Measurements from ENCODE around the gene POLD1.
"Not testable (repeated sequence)": the region's sequence is repeated elsewhere in the genome, so short reads cannot be mapped to it uniquely, and the experiment has no call there.

POLD1 gene

GRCh38 chr19:50365434-50366306, 18.5 kb upstream of the POLD1 start, which contains the start of gene NAPSA:
NAPSA (minus strand) TSS chr19:50365639; CDS start chr19:50365621, 18 bp downstream.
- no peak for DNase-seq

DNA sequence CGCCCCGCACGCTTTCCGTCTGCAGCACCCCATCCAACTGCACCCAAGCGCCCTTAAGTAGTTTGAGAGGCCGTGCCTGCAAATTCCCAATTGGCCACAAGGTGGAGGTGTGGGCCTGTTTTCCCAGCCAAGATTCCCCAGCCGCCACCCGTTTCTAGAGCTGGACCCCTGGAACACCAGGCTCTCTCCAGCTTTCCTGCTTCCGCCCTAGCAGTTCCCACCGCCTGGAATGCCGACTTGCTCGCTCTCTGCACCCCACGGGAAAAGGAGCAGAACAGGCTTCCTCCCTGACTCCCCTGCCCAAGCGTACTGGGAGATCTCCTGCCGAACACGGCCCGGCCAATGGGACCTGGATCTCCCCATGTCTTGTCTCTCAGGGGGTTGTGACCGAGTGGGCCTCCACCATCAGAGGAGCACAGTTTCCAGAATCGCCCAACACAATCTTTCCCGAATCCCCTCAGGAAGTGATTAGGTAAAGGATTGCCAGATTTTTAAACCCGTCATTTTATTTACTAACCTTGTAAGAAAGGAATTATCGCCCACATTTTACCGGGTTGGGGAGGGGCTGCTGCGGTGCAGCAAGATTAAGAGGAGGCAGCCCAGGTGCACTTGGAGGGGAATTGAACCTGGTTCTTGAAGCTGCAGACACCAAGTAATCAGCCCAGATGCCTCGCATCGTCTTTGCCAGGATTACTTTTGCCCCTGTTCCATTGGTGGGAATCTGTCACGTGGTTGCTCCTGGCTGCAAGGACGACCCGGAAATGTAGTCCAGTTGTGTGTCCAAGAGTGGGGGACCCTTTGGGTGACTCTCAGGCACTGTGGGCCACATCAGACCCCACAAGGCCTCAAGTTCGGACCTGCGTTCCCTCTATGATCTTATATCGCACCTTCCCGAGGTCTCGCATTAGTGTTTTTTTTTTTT, 15.2 kb upstream of the POLD1 start:
- peak; percentile 85 for DNase-seq

- DNase-seq: no peak
These were observed 12.2 kb upstream of the POLD1 start for GRCh38 chr19:50371914-50372475.

GRCh38 chr19:50376166-50377050, 7.7 kb upstream of the POLD1 start, which contains the start of gene NR1H2:
NR1H2 (plus strand) TSS chr19:50376457; CDS start chr19:50377606, 1,149 bp downstream.
- DNase-seq: peak; percentile 97

GRCh38 chr19:50377051-50377461, 7.1 kb upstream of the POLD1 start:
- DNase-seq: peak; percentile 75

DNA sequence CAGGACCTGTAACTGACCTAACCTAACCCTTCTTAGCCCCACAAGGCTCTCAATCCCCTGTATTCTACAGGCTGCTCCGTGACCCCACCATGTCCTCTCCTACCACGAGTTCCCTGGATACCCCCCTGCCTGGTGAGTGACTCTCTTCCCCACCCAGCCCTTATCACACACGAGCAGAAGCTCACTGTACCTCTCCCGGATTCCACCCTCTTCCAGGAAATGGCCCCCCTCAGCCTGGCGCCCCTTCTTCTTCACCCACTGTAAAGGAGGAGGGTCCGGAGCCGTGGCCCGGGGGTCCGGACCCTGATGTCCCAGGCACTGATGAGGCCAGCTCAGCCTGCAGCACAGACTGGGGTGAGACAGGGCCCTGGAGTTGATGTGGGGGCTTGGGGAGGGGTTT, 6.6 kb upstream of the POLD1 start:
- no peak for DNase-seq

DNA sequence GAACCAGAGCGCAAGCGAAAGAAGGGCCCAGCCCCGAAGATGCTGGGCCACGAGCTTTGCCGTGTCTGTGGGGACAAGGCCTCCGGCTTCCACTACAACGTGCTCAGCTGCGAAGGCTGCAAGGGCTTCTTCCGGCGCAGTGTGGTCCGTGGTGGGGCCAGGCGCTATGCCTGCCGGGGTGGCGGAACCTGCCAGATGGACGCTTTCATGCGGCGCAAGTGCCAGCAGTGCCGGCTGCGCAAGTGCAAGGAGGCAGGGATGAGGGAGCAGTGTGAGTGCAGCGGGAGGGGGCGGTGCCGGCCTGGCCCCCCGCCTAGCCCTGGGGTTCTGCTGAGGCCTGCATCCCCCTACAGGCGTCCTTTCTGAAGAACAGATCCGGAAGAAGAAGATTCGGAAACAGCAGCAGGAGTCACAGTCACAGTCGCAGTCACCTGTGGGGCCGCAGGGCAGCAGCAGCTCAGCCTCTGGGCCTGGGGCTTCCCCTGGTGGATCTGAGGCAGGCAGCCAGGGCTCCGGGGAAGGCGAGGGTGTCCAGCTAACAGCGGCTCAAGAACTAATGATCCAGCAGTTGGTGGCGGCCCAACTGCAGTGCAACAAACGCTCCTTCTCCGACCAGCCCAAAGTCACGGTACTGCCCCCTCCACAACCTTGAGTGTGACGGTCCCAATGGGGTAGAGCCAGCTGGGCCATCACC, 5.8 kb upstream of the POLD1 start:
- no peak for DNase-seq

GRCh38 chr19:50378863-50379236, 5.3 kb upstream of the POLD1 start:
- no peak for DNase-seq

GRCh38 chr19:50379602-50380001, 4.5 kb upstream of the POLD1 start:
- DNase-seq: no peak

DNA sequence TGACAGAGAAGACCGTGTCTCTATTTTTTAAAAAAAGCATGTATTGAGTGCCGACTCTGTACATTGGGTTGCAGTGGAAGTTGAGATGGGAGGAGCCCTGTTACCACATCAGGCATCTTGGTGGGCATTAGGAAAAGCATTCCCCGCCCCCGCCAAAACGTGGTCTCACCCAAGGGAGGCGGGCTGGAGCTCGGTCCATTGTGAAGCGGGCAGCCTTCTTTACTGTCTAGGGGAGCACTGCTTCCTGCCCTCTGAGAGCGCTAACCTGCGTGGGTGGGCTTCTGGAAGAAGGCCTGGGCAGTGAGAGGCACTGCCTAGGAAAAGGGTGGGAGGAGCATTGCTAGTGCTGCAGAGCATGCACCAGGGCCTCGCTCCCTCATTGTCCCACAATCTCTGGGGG, 4.0 kb upstream of the POLD1 start:
- no peak for DNase-seq

- DNase-seq: no peak
These were observed 3.4 kb upstream of the POLD1 start for GRCh38 chr19:50380751-50381151.

DNA sequence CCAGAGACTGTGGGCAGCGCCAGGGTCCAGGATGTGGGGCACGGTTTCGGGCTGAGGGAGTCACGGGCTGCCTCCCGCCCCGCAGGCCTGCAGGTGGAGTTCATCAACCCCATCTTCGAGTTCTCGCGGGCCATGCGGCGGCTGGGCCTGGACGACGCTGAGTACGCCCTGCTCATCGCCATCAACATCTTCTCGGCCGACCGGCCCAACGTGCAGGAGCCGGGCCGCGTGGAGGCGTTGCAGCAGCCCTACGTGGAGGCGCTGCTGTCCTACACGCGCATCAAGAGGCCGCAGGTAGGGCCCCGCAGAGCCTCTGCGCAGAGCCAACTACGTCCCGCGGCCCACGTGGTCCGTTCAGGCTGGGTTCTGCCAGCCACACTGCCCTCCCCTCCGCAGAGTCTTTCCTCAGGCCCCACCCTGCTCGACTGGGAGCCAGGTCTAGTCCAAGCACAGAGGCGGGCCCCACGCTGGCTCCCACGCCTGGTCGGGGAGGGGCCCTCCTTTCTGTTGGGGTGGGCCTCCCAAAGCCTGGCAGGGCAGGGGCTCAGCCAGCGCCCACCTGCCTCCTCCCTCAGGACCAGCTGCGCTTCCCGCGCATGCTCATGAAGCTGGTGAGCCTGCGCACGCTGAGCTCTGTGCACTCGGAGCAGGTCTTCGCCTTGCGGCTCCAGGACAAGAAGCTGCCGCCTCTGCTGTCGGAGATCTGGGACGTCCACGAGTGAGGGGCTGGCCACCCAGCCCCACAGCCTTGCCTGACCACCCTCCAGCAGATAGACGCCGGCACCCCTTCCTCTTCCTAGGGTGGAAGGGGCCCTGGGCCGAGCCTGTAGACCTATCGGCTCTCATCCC, 2.0 kb upstream of the POLD1 start:
- DNase-seq: no peak

DNA sequence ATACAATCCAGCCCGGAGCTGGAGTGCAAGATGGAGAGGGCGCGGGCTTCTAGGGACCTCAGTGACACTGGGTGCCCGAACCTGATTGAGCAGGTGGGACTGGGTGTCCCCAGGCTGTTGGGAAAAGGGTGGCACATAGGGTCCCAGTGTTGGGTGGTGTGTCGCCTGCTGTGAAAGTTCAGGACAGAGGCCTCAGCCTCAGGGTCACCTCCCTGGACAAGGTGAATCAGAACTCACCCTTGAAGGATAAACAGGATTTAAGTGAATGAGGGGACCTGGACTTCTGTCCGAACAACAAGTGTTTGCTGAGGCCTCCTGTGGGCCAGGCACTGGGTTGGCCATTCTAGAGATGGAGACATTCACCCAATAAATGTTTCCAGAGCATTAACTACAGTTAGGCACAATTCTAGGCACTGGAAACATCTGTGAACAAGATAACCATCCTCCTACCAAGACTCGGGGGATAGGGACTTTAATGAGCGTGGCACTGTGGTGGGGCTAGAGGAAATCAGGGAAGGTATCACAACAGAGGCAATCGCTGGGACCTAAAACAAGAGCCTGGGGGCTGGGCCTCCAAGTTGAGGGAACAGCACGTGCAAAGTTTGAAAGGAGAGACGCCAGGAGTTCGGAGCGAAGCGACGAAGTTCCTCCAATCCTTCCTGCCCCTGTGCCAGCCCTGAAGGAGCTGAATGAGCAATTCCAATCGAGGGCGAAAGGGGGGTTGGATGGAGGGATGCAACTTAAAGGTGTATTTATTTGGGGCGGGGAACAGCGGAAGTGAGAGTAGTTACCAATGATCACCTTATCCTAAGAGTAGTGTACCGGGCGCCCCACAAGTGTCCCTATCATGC, 921 bp upstream of the POLD1 start:
- DNase-seq: no peak

DNA sequence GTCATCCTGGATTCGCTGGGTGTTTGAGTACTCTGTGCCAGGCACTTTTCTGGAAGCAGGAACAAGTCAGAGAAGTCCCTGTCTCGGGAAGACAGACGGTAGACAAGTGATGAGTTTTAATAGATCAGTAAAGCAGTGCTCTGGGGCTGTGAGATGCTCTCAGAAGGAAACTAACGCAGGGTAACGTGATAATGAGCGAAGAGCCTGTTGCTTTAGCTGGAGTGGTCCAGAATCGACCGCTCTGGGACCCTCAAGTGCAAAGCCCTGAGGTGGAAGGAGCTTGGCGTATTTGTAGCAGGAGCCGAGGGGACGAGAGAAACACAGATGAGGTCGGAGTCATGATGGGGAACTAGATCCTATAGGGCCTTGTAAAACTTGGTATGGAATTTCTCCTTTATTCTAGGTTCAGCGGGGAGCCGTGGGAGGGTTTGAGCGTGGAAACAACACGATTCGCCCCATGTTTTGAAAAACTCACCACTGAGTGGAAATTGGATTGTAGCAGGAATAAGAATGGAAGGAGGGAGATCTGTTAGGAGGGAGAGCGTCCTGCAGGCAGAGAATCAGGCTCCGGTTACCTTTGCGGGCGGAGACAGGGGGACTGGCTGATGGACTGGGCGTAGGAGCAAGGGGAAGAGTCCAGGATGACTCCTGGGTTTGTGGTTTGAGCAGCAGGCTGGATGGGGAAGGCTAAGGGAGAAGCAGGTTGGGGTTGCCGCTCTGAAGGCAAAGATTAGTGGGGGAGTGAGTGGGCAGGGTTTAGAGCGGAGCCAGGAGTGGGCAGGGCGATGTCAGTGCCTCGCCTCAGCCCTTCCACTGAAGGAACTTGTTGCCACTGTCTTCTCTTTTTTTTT, 763 bp downstream of the POLD1 start:
- DNase-seq: no peak

- DNase-seq: no peak
These were observed 3.2 kb downstream of the POLD1 start for GRCh38 chr19:50387176-50387867.

DNA sequence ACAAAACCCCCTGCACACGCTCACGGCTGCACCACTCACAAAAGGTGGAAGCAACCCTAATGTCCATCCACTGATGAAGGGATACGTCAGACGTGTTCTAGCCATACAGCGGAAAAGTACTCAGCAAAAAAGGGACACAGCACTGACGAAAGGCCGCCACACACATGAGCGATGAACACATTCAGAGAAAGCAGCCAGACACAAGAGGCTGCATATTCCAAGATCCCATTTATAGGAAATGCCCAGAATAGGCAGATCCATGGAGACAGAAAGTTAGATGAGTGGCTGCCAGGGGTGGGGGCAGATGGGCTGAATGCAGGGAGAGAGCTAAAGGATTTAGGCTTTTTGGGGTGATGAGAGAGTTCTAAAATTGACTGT, 3.7 kb downstream of the POLD1 start:
- no peak for DNase-seq

DNA sequence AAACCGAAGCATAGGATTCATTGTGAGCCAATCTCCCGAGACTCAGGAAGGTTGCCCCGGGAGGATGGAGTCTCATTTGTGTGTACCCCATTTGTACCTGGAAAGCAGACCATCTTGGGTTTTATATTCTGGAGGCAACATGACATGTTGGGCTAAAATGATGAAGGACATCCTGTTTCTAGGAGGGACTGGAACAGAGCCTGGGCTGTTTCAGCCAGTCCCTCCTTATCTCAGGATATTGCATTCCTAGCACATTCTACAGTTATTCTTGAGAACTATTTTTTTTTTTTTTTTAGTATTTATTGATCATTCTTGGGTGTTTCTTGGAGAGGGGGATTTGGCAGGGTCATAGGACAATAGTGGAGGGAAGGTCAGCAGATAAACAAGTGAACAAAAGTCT, 6.1 kb downstream of the POLD1 start:
- not testable (repeated sequence) for DNase-seq

DNA sequence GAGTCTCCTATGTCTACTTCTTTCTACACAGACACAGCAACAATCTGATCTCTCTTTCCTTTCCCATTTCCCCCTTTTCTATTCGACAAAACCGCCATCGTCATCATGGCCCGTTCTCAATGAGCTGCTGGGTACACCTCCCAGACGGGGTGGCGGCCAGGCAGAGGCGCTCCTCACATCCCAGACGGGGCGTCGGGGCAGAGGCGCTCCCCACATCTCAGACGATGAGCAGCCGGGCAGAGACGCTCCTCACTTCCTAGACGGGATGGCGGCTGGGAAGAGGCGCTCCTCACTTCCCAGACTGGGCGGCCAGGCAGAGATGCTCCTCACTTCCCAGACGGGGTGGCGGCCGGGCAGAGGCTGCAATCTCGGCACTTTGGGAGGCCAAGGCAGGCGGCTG, 6.8 kb downstream of the POLD1 start:
- not testable (repeated sequence) for DNase-seq

Data from CD4-positive, alpha-beta T cell treated with Interleukin-10 for 1 hour (primary cell).